HG02973 (cell line): ENCODE results near the gene CRIP1.

Source experiments
- ATAC-seq: cut with Tn5 transposase; IDR thresholded peaks from one replicate; pipeline ENCODE4 v1.9.1; 2021; ENCODE audit warnings: moderate library complexity; ENCODE audit not compliant: unreplicated experiment

CRIP1 gene

GRCh38 chr14:105450864-105451720 is 35.6 kb upstream of the CRIP1 start:
- ATAC-seq: no peak

- no peak for ATAC-seq
These were observed 33.7 kb upstream of the CRIP1 start for GRCh38 chr14:105452963-105453362.

DNA sequence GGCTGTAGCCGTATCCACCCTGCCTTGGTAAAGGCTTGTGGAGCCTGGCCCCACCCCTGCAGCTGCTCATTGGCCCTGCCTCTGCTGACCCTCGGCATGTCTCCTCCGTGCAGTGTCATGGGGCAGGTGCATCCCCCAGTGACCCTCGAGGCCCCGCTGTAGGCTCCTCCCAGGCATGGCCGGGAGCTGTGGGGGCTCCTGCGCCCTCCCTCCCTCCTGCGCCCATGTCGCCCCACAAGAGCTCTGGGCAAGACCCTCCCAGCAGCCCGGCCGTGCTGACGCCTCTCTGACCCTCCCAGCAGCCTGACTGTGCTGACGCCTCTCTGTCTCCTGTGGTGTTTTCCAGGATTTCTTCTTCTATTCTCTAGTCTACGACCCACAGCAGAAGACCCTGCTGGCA is 32.8 kb upstream of the CRIP1 start:
- ATAC-seq: no peak

- no peak for ATAC-seq
These were observed 31.5 kb upstream of the CRIP1 start for GRCh38 chr14:105455086-105455640.

DNA sequence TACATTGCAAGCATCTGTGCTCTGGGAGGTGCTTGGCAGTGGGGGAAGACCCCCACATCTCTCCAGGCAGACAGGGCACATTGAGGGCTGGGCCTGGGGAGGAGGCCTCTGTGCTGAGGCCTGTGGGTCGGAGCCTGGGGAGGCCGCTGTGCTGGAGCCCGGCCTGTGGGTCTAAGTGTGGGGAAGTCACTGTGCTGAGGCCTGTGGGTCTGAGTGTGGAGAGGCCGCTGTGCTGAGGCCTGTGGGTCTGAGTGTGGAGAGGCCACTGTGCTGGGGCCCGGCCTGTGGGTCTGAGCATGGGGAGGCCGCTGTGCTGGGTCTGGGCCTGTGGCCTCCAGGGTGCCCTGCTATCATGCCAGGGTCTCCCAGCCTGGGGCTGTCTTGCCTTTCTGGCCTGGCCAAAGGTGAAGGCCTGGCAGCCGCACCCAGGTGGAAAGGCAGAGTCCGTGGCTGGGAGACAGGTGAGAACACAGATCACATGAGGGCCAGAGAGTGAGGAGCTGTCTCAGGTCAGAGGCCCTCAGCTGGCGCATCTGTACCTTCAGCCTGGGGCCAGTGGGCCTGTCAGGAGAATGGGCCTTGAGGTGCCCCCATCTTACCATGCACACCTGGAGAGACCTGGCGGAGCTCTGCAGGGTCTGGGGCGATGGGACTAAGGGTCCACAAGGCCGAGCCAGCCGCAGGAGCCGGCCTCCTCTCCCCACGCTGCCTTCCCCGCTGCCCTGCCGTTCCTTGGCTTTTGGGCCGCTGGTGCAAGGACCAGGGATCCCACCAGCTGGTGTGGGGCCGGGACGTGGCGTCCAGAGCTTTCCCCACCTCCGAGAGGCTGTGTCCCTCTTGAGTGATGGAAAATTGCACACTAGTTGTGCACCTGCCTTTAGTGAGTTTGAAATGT is 30.7 kb upstream of the CRIP1 start:
- no peak for ATAC-seq

- no peak for ATAC-seq
These were observed 29.7 kb upstream of the CRIP1 start for GRCh38 chr14:105456736-105457617.

DNA sequence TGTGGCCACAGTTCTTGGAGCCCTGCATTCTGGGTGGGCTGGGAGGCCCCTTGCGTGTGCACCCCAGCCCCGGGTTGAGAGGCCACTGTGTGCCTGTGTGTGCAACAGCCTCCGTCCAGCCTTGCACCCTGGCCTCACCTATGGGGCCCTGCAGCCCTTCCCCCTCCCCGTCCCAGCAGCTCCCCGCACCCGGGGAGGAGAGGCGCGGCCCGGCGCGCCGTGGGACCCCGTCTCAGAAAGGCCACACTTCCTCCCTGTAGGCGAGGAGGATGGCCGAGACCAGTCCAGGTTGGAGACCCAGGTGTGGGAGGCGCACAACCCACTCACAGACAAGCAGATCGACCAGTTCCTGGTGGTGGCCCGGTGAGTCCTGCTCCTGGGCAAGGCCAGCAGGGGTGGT is 28.7 kb upstream of the CRIP1 start:
- ATAC-seq: no peak

- ATAC-seq: no peak
These were observed 28.1 kb upstream of the CRIP1 start for GRCh38 chr14:105458571-105458970.

DNA sequence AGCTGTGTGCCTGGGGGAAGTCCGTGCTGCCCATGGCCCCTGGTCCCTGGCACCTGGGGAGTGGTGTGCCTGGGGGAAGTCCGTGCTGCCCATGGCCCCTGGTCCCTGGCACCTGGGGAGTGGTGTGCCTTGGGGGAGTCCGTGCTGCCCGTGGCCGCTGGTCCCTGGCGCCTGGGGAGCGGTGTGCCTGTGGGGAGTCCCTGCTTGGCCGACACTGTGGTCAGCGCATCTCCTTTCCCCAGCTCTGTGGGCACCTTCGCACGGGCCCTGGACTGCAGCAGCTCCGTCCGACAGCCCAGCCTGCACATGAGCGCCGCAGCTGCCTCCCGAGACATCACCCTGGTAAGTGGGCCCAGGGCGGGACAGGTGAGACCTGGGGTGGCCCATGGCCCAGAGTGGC is 26.6 kb upstream of the CRIP1 start:
- ATAC-seq: no peak

- ATAC-seq: no peak
These were observed 26.1 kb upstream of the CRIP1 start for GRCh38 chr14:105460616-105461015.

DNA sequence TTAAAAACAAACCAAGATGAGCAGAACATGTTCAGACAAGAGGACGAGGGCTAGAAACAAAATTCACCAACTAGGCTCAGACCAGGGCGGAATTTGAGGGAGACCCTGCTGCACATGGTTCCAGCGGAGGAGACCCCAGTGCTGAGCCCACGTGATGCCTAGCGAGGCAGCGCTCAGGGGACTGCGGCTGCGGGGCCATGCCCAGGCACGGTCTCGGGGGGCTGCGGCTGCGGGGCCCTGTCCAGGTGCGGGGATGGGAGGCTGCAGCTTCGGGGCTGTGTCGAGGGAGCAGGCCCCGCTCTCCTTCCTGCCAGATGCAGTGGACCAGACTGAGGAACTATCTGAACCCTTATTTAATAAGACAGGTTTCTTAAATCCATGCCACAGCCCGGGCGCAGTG is 24.8 kb upstream of the CRIP1 start:
- ATAC-seq: no peak

GRCh38 chr14:105464501-105464900 is 22.2 kb upstream of the CRIP1 start:
- ATAC-seq: no peak

GRCh38 chr14:105465209-105466031 is 21.3 kb upstream of the CRIP1 start:
- no peak for ATAC-seq

GRCh38 chr14:105466531-105467248 is 20.0 kb upstream of the CRIP1 start:
- ATAC-seq: no peak

DNA sequence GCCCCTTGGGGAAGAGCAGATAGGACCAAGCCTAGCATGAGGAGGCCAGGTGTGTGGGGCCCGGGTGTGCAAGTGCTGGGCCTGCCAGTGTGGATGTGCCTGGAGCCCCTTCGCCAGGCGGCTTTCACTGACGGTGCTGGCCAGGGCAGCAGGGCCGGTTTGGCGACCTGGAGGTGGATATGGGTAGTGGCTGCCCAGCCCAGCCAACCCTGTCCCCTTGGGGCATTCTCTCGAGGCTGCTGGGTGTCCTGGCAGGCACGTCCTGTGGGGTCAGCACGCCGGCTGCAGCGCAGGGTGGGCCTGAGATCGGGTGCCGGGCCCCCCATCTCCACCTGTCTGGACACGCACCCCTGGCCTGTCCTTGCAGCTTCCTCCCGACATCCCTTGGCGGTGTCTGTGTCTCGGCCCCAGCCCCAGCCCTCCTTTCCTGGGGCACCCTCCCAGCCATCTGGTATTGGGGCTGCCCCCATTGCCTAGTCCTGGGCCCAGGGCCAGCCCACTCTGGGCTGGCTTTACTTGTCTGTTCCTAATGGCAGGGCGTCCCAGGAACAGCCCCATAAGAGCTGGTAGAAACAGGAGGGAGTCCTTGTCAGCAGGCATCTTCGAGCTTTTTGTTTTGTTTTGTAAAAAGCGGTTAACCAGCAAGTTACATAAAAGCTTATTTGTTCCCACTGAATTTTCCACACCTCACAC is 19.3 kb upstream of the CRIP1 start:
- no peak for ATAC-seq

DNA sequence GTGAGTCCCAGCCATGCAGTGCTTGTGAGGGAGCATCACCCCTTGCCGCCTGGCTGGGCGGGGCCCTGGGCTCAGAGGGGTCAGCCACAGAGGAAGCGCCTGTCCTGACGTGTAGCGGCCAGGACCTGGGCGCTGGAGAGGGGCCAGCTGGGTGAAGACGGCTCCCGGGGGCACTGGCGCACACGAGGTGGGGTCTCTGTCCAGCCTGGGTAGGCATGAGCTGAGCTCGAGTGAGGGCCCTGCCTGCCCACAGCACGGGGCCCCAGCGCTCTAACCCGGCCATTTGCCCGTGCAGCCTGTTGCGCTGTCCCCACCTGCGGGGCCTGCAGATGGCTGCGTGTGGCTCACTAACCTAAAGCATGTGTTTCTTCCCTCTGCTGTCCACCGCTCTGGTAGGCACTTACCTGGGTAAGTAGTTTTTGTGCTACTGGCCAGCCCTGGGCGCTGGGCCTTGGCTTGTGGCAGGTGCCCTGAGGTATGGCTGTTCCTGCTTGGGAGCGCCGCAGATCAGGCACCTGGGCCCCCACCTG is 18.7 kb upstream of the CRIP1 start:
- no peak for ATAC-seq

- no peak for ATAC-seq
These were observed 18.0 kb upstream of the CRIP1 start for GRCh38 chr14:105468621-105469241.
